ENCODE data around the gene UBE2O.

DNA sequence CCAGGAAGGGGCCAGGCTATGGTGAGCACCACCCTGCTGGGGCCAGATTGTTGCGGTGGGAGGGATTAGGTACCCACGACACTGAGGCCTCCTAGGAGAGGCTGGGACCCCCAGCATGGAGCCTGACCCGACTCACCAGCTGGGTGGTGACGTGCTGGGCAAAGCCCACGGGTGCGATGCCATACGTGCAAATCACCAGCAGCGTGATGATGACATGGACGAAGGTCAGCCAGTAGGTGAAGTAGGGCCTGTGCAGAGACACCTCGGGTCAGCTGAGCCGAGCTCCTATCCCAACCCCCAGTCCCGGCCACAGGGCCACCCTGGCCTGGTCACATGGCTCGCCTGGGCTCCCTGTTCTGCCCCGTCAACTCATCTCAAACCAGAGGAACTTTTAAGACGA, 21.9 kb upstream of the UBE2O start:
- no peak for TF ChIP-seq EZH2phosphoT487 (IDR thresholded peaks at IDR 0.05; ENCODE audit: low read length)
- TF ChIP-seq, protein P1, sequence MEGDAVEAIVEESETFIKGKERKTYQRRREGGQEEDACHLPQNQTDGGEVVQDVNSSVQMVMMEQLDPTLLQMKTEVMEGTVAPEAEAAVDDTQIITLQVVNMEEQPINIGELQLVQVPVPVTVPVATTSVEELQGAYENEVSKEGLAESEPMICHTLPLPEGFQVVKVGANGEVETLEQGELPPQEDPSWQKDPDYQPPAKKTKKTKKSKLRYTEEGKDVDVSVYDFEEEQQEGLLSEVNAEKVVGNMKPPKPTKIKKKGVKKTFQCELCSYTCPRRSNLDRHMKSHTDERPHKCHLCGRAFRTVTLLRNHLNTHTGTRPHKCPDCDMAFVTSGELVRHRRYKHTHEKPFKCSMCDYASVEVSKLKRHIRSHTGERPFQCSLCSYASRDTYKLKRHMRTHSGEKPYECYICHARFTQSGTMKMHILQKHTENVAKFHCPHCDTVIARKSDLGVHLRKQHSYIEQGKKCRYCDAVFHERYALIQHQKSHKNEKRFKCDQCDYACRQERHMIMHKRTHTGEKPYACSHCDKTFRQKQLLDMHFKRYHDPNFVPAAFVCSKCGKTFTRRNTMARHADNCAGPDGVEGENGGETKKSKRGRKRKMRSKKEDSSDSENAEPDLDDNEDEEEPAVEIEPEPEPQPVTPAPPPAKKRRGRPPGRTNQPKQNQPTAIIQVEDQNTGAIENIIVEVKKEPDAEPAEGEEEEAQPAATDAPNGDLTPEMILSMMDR (IDR thresholded peaks at IDR 0.05; ENCODE audit: low read length): no peak

Measured in MM.1S (cell line).